ENCODE measurements around the gene GNG4. TPM values are rescaled to one million over a fixed set of nuclear protein-coding genes. Genes with fewer than 3 reads are reported as not detected.

The GNG4 gene
- total RNA-seq, 4 donors from 2014 or later, result 1.1 to 6.3 (median 4.6) TPM

- 78 to 81% methylated on average over 3 to 11 of the region's 12 CpGs for WGBS, 2 donors
- DNase-seq, result no peak
Measured at GRCh38 chr1:235588916-235589515, 60.6 kb downstream of the GNG4 start.

GRCh38 chr1:235588156-235588555 lies 61.4 kb downstream of the GNG4 start:
- Histone ChIP-seq H3K36me3 (no peaks in the 10 kb centered on the region), H3K4me3 (no peak overlapping the region), H3K9me3 (no peaks in the 10 kb centered on the region), H3K4me1 (no peaks in the 10 kb centered on the region), H3K27ac (no peak overlapping the region), H3K27me3 (peaks cover 0 to 3% (median 0%) of the 10 kb centered on the region in 4 donors)
- intact Hi-C loops (cut with DNase I), result no loop called here
- no peak for DNase-seq
- TF ChIP-seq POLR2A (IDR thresholded peaks at IDR 0.05) (no peak), CTCF (IDR thresholded peaks at IDR 0.05) (no peak)
- WGBS, 2 donors, result 91% methylated on average over 9 of the region's 9 CpGs

More at GRCh38 chr1:235588916-235589515, 60.6 kb downstream of the GNG4 start:
- no peaks in the 10 kb centered on the region for H3K4me1 ChIP-seq
- no peak for TF ChIP-seq CTCF (IDR thresholded peaks at IDR 0.05)
- no peak for TF ChIP-seq POLR2A (IDR thresholded peaks at IDR 0.05)
- H3K27me3 ChIP-seq, result peaks cover 0 to 3% (median 0%) of the 10 kb centered on the region in 4 donors
- no peaks in the 10 kb centered on the region for H3K9me3 ChIP-seq
- intact Hi-C loops (cut with DNase I), result no loop called here
- no peak overlapping the region for H3K4me3 ChIP-seq
- H3K36me3 ChIP-seq, result no peaks in the 10 kb centered on the region
- no peak overlapping the region for H3K27ac ChIP-seq

- DNase-seq, result no peak
- 70 to 91% methylated on average over 2 of the region's 2 CpGs for WGBS, 2 donors
- Histone ChIP-seq H3K4me3 (no peak overlapping the region), H3K27ac (no peak overlapping the region), H3K4me1 (no peaks in the 10 kb centered on the region), H3K9me3 (no peaks in the 10 kb centered on the region), H3K36me3 (no peaks in the 10 kb centered on the region), H3K27me3 (peaks cover 0 to 3% (median 0%) of the 10 kb centered on the region in 4 donors)
- TF ChIP-seq POLR2A (IDR thresholded peaks at IDR 0.05), result no peak
- TF ChIP-seq CTCF (IDR thresholded peaks at IDR 0.05), result no peak
- intact Hi-C loops (cut with DNase I), result no loop called here
Measured at GRCh38 chr1:235586992-235587391, 62.6 kb downstream of the GNG4 start.

- Histone ChIP-seq H3K9me3 (no peaks in the 10 kb centered on the region), H3K27ac (no peak overlapping the region), H3K4me1 (no peaks in the 10 kb centered on the region), H3K27me3 (peaks cover 0 to 3% (median 0%) of the 10 kb centered on the region in 4 donors), H3K4me3 (no peak overlapping the region), H3K36me3 (no peaks in the 10 kb centered on the region)
- intact Hi-C loops (cut with DNase I), result no loop called here
- WGBS, 2 donors, result 73 to 91% methylated on average over 3 to 4 of the region's 5 CpGs
- TF ChIP-seq POLR2A (IDR thresholded peaks at IDR 0.05), result no peak
- no peak for TF ChIP-seq CTCF (IDR thresholded peaks at IDR 0.05)
- DNase-seq, result no peak
Measured at GRCh38 chr1:235586413-235586812, 63.2 kb downstream of the GNG4 start.

GRCh38 chr1:235584973-235585372 lies 64.6 kb downstream of the GNG4 start:
- Histone ChIP-seq H3K27ac (no peak overlapping the region), H3K4me3 (no peak overlapping the region), H3K9me3 (no peaks in the 10 kb centered on the region), H3K4me1 (no peaks in the 10 kb centered on the region), H3K36me3 (no peaks in the 10 kb centered on the region), H3K27me3 (peaks cover 0 to 3% (median 0%) of the 10 kb centered on the region in 4 donors)
- 57 to 61% methylated on average over 2 of the region's 2 CpGs for WGBS, 2 donors
- TF ChIP-seq CTCF (IDR thresholded peaks at IDR 0.05) (no peak), POLR2A (IDR thresholded peaks at IDR 0.05) (no peak)
- intact Hi-C loops (cut with DNase I), result no loop called here
- no peak for DNase-seq

Measured in esophagus squamous epithelium (tissue), 5 donors.